Type B pancreatic cell (in vitro differentiated cells): ENCODE data around the gene HLA-F. TPM values are rescaled to one million over a fixed set of nuclear protein-coding genes. Genes with fewer than 3 reads are reported as not detected.

ENCODE experiments used
- DNase-seq: peaks from one replicate; pipeline ENCODE4 v3.0.0; 2021; ENCODE audit warnings: mixed read lengths; ENCODE audit not compliant: unreplicated experiment; ENCODE audit errors: extremely low spot score
- H3K27ac Mint-ChIP-seq: 2 replicates; pipeline ENCODE4 v1.8.0; 2021; ENCODE audit warnings: mild to moderate bottlenecking, mixed read lengths
- H3K27me3 Mint-ChIP-seq: 2 replicates; pipeline ENCODE4 v1.8.0; 2021; ENCODE audit warnings: mixed read lengths
- H3K36me3 Mint-ChIP-seq: 2 replicates; pipeline ENCODE4 v1.8.0; 2021; ENCODE audit warnings: mixed read lengths
- H3K4me1 Mint-ChIP-seq: one replicate; pipeline ENCODE4 v1.8.0; 2021; ENCODE audit warnings: mixed read lengths; ENCODE audit not compliant: unreplicated experiment
- H3K4me3 Mint-ChIP-seq: 2 replicates; pipeline ENCODE4 v1.8.0; 2021; ENCODE audit warnings: mild to moderate bottlenecking, mixed read lengths
- H3K9me3 Mint-ChIP-seq: 2 replicates; pipeline ENCODE4 v1.8.0; 2021; ENCODE audit warnings: mixed read lengths
- CTCF ChIP-seq: fragments of 200-600 bp; sonication (generic); conservative IDR thresholded peaks from 2 replicates; pipeline ENCODE4 v1.5.0; 2021; ENCODE audit warnings: antibody characterized with exemption, mild to moderate bottlenecking
- total RNA-seq: library from RNA; stranded (reverse); gene quantifications from 2 replicates; pipeline ENCODE4 v1.2.1, GENCODE V29; 2021; ENCODE audit warnings: low replicate concordance

Gene HLA-F
- total RNA-seq, 1 donor from 2014 or later: 2.8 TPM

GRCh38 chr6:29749668-29750067, 26.4 kb downstream of the HLA-F start:
- no peak overlapping the region for H3K27ac Mint-ChIP-seq
- TF ChIP-seq CTCF: no peak
- peaks cover 92% of the 10 kb centered on the region for H3K27me3 Mint-ChIP-seq
- peaks cover 17% of the 10 kb centered on the region for H3K4me1 Mint-ChIP-seq
- H3K4me3 Mint-ChIP-seq: peak overlapping the region; percentile 91
- no peaks in the 10 kb centered on the region for H3K9me3 Mint-ChIP-seq
- no peak for DNase-seq
- no peaks in the 10 kb centered on the region for H3K36me3 Mint-ChIP-seq

DNA sequence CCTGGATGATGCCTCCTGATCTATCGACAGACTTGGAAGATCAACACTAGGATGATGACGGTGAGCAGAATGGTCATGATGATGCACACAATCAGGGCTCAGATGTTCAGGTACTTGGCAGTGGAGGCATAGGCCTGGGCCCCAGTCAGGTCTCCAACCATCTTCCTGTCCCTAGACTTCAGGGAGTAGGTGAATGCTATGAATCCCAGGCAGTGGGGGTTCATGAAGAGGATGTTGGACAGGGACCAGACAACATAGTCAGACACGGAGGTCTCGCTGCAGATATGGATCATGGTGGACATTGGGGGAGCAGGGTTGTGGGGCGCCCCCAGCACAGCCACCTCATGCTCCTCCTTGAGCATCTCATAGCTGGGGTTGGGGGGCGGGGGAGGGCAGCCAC, 27.5 kb downstream of the HLA-F start:
- Mint-ChIP-seq H3K4me3 (peak overlapping the region; percentile 3), H3K9me3 (no peaks in the 10 kb centered on the region)

DNA sequence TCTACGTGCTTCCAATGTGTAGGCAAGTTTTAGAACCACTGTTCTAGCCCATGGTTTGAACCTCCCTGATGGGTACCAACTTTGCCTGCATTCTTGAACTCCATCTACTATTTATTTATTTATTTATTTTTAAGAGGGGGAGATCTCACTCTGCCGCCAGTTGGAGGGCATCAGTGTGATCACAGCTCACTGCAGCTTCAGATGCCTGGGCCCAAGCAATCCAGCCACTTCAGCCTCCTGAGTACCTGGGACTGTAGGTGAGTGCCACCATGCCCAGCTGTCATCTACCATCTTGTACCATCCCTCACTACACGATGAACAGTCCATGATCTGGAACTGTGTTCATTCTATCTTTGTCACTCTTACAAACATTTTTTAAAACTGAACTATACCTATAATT, 28.2 kb downstream of the HLA-F start:
- DNase-seq: no peak
- Mint-ChIP-seq H3K9me3 (no peaks in the 10 kb centered on the region), H3K4me3 (no peak overlapping the region), H3K4me1 (peaks cover 17% of the 10 kb centered on the region), H3K27me3 (peaks cover 92% of the 10 kb centered on the region), H3K36me3 (no peaks in the 10 kb centered on the region), H3K27ac (no peak overlapping the region)
- no peak for TF ChIP-seq CTCF

More for the DNA sequence above, 27.5 kb downstream of the HLA-F start:
- TF ChIP-seq CTCF: no peak
- no peaks in the 10 kb centered on the region for H3K36me3 Mint-ChIP-seq
- peaks cover 92% of the 10 kb centered on the region for H3K27me3 Mint-ChIP-seq
- H3K27ac Mint-ChIP-seq: no peak overlapping the region
- DNase-seq: no peak
- peaks cover 17% of the 10 kb centered on the region for H3K4me1 Mint-ChIP-seq

DNA sequence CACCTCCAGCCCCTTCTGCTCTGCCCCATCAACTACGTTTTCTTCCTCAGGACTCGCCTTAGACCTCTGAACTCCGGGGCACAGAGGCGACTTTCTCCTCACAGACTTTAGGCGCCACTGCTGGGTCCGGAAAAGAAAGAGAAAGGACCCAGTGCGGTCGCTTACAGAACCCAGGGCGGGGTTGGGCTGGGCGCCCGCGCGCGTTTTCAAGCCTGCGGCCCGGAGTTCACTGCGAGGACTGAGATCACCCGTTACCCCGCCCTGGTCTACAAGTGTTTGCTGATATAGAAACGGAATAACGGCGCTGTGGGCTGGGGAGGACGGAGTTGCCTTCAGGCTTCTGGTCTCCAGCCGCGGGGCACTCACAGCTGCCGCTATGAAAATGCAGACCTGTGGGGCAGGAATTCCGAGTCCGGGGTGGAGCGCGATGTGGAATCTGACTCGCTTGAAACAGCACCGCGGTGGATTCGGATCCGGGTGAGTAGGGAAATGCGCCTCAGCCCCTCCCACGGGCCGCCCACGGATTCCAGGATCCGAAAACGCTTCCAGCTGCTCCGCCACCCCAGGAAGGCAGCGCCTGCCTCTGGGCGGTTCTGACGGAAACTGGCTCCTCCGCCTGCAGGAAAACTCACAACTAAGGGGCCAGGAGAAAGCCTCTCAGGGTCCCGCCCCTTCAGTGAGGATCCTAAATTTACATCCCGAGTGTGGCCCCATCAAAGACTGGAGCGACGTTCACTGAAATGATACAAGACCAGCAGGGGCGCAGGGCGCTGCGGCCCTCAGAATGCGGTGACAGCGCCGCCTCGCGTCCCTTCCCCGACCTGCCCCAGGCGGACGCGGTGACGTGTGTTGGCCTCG, 29.4 kb downstream of the HLA-F start:
- peak overlapping the region; percentile 87 for H3K4me3 Mint-ChIP-seq
- no peaks in the 10 kb centered on the region for H3K9me3 Mint-ChIP-seq
- H3K27ac Mint-ChIP-seq: peak overlapping the region; percentile 55
- TF ChIP-seq CTCF: peak; percentile 92
- H3K36me3 Mint-ChIP-seq: no peaks in the 10 kb centered on the region
- H3K4me1 Mint-ChIP-seq: peaks cover 17% of the 10 kb centered on the region
- peaks cover 90% of the 10 kb centered on the region for H3K27me3 Mint-ChIP-seq
- peak; percentile 84 for DNase-seq

DNA sequence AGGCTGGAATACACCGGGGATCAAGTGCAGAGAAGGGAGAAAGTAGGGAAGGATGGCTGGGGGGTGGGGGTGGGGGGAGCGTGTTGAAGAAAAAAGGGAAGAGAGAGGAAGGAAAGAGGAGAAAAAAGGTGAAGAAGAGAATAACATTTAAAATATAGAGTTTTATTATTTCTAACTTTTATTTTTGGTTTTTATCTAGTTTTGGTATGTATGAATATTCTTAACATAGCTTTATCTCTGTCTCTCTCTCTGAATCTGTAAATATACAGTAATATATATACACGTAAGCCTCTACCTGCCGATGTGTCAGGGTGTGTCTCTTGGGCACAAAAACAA, 30.0 kb downstream of the HLA-F start:
- no peaks in the 10 kb centered on the region for H3K36me3 Mint-ChIP-seq
- no peak for TF ChIP-seq CTCF
- H3K4me3 Mint-ChIP-seq: peak overlapping the region; percentile 87
- H3K27me3 Mint-ChIP-seq: peaks cover 86% of the 10 kb centered on the region
- no peaks in the 10 kb centered on the region for H3K9me3 Mint-ChIP-seq
- no peak for DNase-seq
- peaks cover 17% of the 10 kb centered on the region for H3K4me1 Mint-ChIP-seq
- H3K27ac Mint-ChIP-seq: peak overlapping the region; percentile 55
